ENCODE measurements around the gene RAB3GAP2.

DNA sequence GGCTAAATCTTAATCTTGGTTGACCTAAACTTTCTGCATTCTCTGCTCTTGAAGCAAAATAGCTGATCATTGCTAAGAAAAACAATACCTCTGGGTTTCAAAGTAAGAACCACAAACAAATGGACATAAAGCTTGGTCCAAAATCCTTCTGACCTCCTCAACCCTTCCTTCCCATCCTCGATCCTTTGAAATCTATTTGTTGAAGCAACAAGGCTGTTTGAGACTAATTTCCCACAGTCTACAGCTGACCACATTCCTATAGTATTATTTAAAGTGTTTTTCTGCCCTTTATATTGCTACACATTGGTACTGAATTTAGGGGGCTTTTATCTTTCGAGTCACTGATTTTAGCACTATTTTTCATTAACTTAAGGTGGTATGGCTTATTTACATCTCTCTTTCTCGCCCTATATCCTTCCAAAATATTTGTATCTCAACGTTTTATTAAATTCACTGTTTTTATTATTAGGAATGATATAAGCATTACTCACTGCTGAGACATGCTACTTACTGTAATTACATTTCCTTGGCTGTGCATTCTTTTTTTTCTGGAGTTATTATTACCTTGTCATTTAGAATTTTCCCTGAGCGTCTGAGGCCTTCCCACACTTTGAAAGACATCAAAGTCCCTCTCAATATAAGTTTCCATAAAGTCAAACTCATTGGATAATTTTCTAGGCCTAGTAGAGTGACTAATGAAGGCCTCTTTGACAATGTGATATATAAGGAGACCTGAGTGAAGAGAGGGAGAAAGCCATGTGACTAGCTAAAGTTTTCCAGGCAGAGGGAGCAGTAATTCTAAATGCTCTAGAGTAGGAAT, 73.9 kb downstream of the RAB3GAP2 start:
- TF ChIP-seq CTCF (IDR thresholded peaks at IDR 0.05) (no peak), EP300 (IDR thresholded peaks at IDR 0.05) (no peak), POLR2A (IDR thresholded peaks at IDR 0.05) (no peak)

All from ovary (tissue), 3 donors.